HG03558 (cell line): ENCODE data around the gene AQP6.

Experiments used
- ATAC-seq: cut with Tn5 transposase; IDR thresholded peaks from one replicate; pipeline ENCODE4 v1.9.1; 2021; ENCODE audit warnings: moderate number of reproducible peaks; ENCODE audit not compliant: unreplicated experiment; ENCODE audit errors: extremely low read depth

Gene AQP6

GRCh38 chr12:50025187-50026059 lies 52.7 kb downstream of the AQP6 start, which contains the start of gene RACGAP1:
RACGAP1 (minus strand) TSS chr12:50025494; CDS start chr12:50016715, 8,779 bp downstream.
- peak; percentile 75 for ATAC-seq

DNA sequence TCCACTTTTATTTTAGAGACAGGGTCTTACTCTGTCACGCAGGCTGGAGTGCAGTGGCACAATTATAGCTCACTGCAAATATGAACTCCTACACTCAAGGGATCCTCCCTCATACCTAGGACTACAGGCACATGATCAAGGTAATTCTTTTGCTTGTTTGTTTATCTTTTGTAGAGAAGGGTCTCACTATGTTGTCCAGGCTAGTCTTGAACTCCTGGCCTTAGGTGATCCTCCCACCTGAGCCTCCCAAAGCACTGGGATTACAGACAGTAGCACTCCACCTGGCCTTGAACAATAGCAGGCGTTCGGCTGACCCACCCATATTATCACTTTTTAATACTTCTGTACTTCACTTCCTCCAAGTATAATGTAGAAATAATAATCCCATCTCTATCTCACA lies 53.9 kb downstream of the AQP6 start:
- no peak for ATAC-seq
